ENCODE measurements around the gene PAX8.

The PAX8 gene

GRCh38 chr2:113216891-113217454 is 61.7 kb downstream of the PAX8 start:
- DNase-seq (ENCODE audit: extremely low read depth, low read depth), result no peak
- no peak overlapping the region for H3K4me3 ChIP-seq (replicated peaks; ENCODE audit: low read depth, low read length)
- TF ChIP-seq CTCF (IDR thresholded peaks at IDR 0.05; ENCODE audit: low read depth, low read length, missing control alignments), result no peak

- H3K4me3 ChIP-seq (replicated peaks; ENCODE audit: low read depth, low read length), result no peak overlapping the region
These were observed 62.4 kb downstream of the PAX8 start for GRCh38 chr2:113216321-113216720.

GRCh38 chr2:113215056-113215455 is 63.7 kb downstream of the PAX8 start:
- TF ChIP-seq CTCF (IDR thresholded peaks at IDR 0.05; ENCODE audit: low read depth, low read length, missing control alignments), result no peak
- DNase-seq (ENCODE audit: extremely low read depth, low read depth), result no peak
- no peak overlapping the region for H3K4me3 ChIP-seq (replicated peaks; ENCODE audit: low read depth, low read length)

More at GRCh38 chr2:113216321-113216720, 62.4 kb downstream of the PAX8 start:
- no peak for DNase-seq (ENCODE audit: extremely low read depth, low read depth)
- no peak for TF ChIP-seq CTCF (IDR thresholded peaks at IDR 0.05; ENCODE audit: low read depth, low read length, missing control alignments)

- TF ChIP-seq CTCF (IDR thresholded peaks at IDR 0.05; ENCODE audit: low read depth, low read length, missing control alignments), result no peak
- no peak for DNase-seq (ENCODE audit: extremely low read depth, low read depth)
- no peak overlapping the region for H3K4me3 ChIP-seq (replicated peaks; ENCODE audit: low read depth, low read length)
These were observed 64.6 kb downstream of the PAX8 start for GRCh38 chr2:113214141-113214540.

- no peak for DNase-seq (ENCODE audit: extremely low read depth, low read depth)
- H3K4me3 ChIP-seq (replicated peaks; ENCODE audit: low read depth, low read length), result no peak overlapping the region
- no peak for TF ChIP-seq CTCF (IDR thresholded peaks at IDR 0.05; ENCODE audit: low read depth, low read length, missing control alignments)
These were observed 65.4 kb downstream of the PAX8 start for GRCh38 chr2:113213061-113213930.

GRCh38 chr2:113212245-113213060 is 66.3 kb downstream of the PAX8 start:
- no peak overlapping the region for H3K4me3 ChIP-seq (replicated peaks; ENCODE audit: low read depth, low read length)
- no peak for DNase-seq (ENCODE audit: extremely low read depth, low read depth)
- no peak for TF ChIP-seq CTCF (IDR thresholded peaks at IDR 0.05; ENCODE audit: low read depth, low read length, missing control alignments)
